Hematopoietic multipotent progenitor cell (in vitro differentiated cells): ENCODE measurements around the gene OR2A42. TPM values are rescaled to one million over a fixed set of nuclear protein-coding genes. Genes with fewer than 3 reads are reported as not detected.

Experiments used
- total RNA-seq: library from RNA; depleted of rRNA; stranded (reverse); fragments of >200 nt; gene quantifications from one replicate; pipeline ENCODE4 v1.2.3, GENCODE V29; 2012

OR2A42 gene
- total RNA-seq, 1 donor = under 0.01 TPM

Other genes with a start within 250 kb of the OR2A42 start
- under 0.01 TPM for gene OR6B1, start 239.3 kb downstream of the OR2A42 start, total RNA-seq
- not detected for gene OR2A5, start 190.7 kb downstream of the OR2A42 start, total RNA-seq
- gene OR2A25, start 169.8 kb downstream of the OR2A42 start, total RNA-seq = not detected
- not detected for gene OR2A12, start 153.3 kb downstream of the OR2A42 start, total RNA-seq
- gene OR2A2, start 130.0 kb downstream of the OR2A42 start, total RNA-seq = not detected
- gene OR2A14, start 116.4 kb downstream of the OR2A42 start, total RNA-seq = not detected
- not detected for gene CTAGE4, start 56.1 kb downstream of the OR2A42 start, total RNA-seq
- 0.54 TPM for gene ARHGEF35, start 43.8 kb downstream of the OR2A42 start, total RNA-seq
- 2.7 TPM for gene OR2A7, start 25.2 kb upstream of the OR2A42 start, total RNA-seq
- gene CTAGE8, start 29.7 kb upstream of the OR2A42 start, total RNA-seq = 0.81 TPM
- gene OR2A1, start 72.8 kb upstream of the OR2A42 start, total RNA-seq = 0.27 TPM
- 4.3 TPM for gene ARHGEF5, start 115.8 kb upstream of the OR2A42 start, total RNA-seq
- not detected for gene NOBOX, start 164.1 kb upstream of the OR2A42 start, total RNA-seq